CD4-positive, alpha-beta T cell treated with Interleukin-15 for 4 hours (primary cell): Measurements from ENCODE around the gene DLG2.

Experiments used
- DNase-seq: peaks from one replicate; pipeline ENCODE4 v3.0.0-alpha.2; 2020; ENCODE audit warnings: low spot score

Gene DLG2

DNA sequence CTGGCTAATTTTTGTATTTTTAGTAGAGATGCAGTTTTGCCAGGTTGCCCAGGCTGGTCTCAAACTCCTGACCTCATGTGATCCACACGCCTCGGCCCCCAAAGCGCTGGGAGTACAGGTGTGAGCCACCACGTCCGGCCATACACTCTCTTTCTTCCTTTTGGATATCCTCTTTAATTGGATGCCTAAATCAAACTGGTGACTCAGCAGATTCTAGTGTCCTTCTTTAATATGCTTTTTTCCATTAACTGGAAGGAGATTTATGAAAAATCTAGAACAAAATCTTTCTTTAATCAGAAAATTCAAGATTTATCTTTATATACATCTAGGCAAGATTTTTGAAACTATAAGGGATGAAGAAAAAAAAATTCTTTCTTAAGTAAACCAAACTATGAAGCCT lies 1371.7 kb downstream of the DLG2 start:
- DNase-seq = no peak

DNA sequence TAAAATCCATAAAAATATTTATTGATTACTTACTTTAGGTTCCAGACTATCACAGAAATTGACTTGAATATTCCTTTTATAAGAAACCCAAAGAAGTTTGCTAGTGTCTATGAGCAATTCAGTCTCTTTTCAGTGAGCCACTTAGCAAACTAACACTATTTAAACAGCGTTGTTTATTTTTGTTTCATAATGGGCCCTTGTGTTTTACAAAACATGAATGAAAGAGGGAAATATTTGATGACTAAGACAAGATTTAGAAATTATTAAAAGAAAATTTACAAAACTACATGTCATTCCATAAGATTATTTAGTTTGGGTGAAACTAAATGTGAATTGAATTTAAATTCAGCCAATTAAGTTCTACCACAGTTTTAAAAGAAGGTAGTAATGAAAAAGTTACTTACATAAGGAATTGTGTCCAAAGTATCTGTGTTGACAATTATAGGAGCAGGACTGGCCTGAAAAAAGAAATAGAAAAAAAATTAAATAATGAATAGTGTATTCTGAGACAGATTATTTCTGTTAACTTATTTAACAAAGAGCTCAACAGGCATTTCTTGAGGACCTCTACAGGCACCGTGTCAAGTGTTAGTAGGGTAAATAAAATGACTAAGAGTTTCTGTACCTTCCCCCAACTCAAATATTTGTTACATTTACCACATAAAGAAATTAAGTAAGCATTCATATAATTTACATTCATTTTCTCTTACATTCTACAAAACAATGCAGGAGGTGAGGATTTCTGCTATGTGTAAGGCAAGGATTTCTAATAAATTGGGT lies 1376.1 kb downstream of the DLG2 start:
- no peak for DNase-seq

DNA sequence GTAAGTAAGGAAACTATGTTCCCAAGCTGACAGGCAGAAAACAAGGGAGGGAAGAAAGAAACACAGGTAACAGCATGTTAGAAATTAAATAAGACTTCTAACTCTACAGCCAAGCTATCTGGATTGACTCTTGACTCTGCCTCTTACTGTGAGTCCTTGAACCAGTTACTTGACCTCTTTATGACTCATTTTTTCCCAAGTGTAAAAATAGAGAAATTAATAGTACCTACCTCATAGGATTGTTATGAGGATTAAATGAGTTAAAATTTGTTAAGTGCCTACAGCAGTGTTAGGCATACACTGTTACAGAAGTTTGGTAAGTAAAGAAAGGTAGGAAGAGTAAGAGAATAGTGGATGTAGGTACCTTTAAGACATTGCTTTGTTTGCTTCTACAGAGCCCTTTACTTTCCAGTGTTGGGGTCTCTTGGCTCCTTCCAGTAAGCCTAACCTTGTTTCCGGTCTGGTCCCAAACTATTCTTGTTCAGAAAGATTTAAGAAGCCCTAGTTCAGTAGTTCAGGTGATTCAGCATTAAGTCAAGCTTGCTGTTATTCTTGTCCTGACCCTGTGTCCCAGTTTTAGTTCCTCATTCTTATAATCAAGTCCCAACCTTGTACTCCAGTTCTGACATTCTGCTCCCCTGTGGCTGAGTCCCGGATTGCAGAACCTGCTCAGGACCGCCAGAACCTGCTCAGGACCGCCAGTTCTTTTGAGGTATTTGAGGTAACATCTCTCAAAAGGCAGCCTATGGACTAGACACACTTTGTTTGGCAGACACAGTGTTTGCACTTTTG lies 1377.6 kb downstream of the DLG2 start:
- no peak for DNase-seq

DNA sequence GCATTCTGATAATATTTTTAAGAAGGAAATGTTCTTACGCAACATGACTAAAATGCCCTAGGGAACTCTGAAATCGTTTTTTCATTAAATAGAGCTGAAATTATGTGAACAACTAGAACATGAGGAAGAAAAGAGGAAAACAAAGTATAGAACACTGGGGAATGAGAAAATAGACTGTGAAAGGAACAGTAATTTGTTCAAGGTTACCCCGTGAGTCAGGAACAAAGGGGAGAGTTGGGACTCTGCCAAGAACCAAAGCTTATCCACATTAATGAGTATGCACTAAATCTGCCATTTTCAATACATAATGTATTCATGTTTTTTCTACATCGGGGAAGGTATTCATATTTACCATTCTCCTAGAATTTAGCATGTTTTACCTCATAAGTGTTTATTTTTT lies 1379.2 kb downstream of the DLG2 start:
- no peak for DNase-seq

DNA sequence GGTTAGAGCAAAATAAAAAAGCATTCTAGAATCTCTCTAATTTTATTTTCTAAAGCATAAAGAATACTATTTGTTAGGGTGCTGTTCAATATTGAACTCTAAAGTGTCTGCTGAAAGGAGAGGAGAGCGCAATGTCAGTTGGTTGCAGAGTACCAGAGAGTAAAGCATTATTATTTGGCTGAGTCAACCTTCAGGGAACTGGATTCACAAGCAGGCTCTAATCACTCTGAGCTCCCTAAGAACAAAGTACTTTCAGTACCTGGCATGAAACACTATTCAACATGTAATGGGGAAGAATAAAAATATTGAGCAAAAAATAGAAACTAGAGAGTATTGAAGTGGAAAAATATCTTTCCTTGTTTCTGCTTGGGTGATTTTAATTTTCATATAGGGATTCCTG lies 1380.0 kb downstream of the DLG2 start:
- no peak for DNase-seq

DNA sequence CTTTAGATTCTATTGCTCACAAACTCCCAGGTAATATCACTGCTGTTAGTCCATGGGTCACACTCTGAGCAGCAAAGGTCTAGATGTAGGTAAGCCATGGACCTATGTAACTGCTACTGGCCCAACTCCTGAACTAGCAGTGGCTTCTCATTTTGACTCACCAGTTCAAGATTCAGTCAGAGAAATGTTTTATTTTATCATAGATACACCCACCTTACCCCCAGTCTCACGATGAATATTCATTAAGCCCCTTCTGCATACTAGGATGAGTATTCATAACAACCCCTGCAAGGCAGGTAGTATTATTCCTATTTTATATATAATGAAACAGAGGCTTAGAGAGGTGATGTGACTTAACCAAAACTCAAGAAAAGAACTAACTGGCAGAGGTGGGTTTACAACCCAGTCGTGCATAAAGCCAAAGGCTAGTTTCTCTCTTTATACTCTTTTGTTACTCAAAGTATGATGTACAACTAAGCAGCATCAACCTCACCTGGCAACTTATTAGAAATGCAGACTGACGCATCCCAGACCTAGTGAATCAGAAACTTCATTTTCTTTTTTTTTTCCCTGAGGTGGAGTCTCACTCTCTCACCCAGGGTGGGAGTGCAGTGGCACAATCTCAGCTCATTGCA lies 1383.4 kb downstream of the DLG2 start:
- DNase-seq = no peak

DNA sequence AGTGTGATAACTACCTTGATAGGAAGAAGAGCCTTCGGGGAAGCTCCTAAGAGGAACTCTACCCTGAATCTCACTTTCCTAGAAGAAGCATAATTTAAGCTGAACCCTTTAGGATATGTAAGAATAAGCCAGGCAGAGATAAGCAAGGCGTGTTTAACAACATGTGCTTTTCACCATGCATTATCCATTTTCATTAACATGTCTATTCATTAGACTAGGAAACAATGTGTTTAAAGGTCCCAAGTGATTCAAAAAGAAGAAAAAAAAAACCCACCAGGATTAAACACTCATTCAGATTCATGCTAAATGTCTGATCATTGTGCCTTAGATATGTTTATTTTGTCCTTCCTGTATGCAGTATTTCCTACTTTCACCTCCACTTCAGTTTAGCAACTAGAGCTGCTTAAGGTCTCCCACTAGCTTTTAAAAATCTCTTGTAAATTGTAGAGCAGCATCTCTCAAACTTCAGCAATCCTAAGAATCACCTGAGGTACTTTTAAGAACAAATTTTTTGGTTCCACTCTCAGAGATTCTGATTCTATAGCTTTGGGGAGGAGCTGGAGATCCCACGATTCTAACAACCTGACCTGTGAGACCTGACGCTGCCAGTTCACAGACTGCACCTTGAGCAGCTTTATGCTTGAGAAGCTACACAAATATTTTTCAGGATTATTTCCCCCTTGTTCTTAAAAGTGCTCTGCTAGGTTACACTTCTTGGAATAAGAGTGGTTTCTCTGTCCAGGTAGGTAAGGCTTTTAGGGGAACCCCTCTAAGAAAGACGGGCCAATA lies 1385.6 kb downstream of the DLG2 start:
- DNase-seq = no peak

DNA sequence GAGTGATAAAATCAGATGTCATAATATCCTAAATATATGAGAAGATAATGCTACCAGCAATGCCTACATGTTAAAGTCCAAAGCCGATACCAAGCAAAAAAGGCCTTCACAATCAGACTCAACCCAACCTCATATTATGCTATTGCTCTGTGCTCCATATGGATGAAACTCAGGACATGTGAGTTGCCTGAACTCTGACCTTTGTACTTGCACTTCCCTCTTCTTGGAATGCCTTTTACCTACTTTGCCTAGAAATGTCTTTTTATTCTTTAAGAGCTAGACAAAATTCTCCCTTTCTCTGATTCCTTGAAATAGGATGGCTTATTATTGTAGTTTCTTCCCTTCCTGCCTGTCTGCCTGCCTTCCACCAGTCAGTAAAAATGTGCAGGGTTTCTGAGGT lies 1386.3 kb downstream of the DLG2 start:
- no peak for DNase-seq

DNA sequence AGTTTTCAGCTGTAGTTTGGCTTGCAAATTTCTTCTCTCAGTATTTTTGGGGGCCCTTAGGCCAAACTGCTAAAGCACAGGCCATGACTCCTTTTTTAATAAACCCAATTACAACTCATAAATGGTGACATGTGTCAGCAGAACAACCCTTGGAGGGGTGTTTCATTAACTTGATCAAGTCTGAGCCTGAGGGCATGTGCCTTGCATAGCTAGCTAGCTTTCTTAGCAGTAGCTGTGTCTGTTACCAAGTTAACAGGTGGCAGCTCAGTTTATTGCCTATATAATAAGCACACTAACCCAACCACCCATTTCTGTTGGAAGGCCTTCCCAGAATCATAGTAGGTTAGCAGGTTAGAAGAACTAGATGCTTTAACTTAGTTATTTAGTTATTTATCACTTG lies 1390.7 kb downstream of the DLG2 start:
- no peak for DNase-seq

DNA sequence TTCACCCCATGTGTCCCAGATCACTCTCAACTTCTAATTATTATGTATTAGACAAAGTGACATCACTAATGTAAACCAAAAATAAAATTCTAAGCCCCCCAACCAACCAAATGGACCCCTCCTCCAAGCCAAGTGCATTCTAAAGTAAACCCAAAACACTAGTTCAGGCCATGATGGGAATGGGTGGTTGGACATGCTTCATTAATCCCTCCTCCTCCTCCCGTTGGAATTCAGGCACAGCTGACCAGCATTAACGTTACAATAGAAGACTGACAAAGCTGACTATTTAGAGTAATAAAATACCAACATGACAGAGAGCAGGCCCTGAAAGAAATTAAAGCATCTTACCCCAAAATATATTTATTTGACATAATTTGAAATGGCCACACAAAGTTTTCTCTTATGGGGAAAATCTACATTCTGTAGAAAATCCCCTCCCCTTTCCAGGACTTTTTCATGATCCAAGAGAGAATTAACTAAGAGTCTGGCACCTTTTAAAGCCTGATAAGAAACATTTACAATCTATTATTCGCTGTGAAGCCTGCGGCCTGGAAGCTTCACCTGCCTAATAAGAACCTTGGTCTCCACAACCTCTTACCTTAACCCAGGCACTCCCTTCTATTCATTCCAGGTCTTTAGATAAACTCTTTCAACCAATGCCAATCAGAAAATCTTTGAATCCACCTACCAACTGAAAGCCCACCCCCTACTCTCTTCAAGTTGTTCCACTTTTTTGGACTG lies 1392.5 kb downstream of the DLG2 start:
- DNase-seq = no peak

DNA sequence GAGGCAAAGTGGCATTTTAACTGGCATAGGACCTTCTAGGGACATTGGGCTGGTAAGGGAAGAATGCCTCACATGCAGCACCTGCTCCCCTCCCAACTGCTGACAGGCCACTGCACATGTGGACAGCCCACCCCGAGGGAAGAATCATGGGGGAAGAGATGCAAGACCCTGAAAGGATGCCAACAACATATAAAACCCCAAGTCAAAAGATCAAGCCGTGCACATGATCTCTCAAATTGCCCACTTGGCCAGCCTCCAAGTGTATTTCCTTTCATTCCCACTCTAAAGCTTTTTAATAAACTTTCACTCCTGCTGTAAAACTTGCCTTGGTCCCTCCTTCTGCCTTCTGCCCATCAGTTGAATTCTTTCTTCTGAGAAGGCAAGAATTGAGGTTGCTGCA lies 1393.1 kb downstream of the DLG2 start:
- DNase-seq = no peak

DNA sequence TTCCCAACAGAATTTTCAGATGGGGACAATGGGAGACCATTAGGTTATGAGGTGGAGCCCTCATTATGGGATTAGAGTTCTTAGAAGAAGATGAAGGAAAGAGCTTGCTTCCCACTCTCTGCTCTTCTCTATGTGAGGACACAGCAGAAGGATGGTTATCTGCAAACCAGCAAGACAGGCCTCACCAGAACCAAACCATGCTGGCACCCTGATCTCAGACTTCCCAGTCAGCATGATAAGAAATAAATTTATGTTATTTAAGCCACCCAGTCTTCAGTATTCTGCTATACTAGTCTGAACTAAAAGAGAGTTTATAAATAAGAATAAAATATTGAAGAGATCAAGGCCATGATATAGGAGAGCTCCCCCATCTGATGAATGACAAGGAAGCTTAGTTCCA lies 1394.6 kb downstream of the DLG2 start:
- DNase-seq = no peak

DNA sequence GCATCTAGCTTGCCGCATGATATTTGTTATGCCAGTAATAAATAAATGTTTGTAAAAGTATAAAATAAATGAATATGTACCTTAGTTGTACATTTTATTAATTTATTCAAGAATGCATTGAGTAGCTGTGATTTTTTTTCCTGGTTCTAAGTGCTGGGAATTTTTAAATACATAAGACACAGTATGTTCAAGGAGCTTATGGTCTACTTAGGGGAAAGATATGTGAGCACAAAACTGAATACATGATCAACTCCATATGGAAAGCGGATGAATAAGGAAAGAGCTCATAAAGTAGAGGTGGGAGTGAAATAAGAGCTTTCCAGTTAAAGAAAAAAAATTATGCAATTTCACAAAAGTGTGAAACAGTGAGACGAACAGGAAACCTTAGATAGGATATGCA lies 1396.7 kb downstream of the DLG2 start:
- DNase-seq = no peak

DNA sequence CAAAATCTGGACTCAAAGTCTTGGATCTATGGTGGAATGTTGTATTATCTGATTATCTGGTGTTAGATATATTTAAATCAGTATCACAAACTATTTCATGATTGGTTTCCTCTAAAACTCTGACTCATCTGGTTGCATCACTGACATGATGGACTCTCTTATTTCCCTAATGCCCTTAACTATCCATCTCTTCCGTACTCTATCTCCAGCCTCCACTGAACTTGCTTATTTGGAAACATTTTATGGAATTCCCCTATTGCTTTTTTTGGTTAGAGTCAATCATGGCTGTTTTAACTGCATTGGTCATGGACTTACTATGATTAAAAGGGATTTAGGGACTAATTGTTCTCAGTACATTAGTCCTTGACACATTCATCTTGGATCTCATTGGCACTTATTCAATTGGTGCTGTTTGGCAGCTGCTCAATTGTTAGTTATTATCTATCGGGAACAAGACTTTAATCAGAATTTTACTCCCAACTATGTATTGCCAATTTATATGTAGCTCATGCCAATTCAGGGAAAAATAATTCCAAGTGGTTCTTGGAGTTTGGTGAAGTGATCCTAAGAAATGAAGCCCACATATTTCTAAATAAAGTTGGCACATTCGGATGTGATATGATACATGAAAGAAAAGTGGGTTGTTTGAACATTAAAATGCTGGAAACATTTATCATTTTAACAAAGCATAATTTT lies 1399.0 kb downstream of the DLG2 start:
- no peak for DNase-seq

DNA sequence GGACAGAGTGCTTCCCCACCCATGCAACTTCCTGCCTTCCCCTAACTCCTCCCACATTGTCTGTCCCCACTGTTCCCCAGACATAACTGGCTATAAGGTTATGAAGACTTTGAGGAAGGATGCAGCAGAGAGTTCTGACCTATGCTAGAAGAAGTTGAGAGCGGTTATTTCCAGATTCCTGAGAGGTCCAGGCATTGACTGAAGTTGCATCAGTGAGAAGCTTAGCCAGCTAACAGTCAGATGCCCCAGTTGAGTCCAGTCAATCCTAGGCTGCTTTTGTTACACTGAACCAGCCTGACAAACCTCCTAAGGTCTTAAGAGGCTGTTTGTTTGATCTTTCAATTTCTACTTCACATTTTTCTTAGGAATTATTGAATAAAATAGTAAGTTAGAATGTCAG lies 1403.1 kb downstream of the DLG2 start:
- no peak for DNase-seq

DNA sequence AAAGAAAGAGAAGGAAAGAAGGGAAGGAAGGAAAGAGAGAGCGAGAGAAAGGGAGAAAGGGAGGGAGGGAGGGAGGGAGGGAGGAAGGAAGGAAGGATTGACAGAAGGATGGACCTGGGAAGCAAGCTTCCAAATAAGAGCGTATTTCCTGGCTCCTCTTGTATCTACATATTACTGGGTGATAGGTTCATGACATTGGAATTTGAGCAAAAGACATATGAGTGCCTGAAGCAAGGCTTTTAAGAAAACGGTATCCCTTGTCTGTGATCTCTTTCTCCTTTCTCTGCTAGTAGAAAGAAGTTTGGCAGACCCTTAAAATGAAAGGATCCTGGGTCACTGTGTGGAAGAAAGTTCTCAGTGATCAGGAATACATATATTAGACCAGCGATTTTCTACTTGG lies 1408.8 kb downstream of the DLG2 start:
- DNase-seq = no peak

DNA sequence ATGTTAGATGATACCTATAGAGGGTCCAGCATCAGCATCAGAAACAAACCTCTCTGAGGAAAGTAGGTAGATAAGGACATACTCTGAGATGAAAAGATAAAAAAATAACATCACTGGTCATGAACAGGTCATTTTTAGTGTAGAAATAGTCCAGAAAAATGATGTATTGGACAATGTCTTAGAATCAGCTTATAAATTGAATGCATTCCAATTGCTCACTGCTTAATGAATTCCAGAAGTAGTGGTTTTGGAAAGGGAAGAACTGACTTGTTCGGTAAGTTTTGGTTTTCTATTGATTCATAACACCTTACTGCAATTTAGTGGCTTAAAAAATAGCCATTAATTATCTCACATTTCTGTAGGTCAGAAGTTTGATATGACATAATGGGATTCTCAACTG lies 1411.5 kb downstream of the DLG2 start:
- no peak for DNase-seq

DNA sequence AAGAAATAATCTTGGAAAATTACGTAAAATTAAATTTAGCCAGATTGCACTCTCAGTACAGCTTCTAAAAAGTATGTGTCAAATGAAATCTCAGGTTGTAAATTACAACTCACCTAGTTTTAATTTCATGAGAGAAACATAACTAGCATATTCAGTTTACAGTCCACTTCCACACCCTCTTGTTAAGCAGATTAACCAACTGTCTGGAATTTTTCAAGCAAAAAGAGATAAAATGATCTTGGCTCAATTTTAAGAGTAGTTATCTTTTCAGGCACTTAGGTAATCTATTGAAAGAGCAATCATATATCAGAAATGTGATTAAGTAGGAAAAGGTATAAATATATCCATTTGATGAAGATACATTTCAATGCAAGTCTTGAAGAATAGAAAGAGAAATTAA lies 1412.6 kb downstream of the DLG2 start:
- no peak for DNase-seq

DNA sequence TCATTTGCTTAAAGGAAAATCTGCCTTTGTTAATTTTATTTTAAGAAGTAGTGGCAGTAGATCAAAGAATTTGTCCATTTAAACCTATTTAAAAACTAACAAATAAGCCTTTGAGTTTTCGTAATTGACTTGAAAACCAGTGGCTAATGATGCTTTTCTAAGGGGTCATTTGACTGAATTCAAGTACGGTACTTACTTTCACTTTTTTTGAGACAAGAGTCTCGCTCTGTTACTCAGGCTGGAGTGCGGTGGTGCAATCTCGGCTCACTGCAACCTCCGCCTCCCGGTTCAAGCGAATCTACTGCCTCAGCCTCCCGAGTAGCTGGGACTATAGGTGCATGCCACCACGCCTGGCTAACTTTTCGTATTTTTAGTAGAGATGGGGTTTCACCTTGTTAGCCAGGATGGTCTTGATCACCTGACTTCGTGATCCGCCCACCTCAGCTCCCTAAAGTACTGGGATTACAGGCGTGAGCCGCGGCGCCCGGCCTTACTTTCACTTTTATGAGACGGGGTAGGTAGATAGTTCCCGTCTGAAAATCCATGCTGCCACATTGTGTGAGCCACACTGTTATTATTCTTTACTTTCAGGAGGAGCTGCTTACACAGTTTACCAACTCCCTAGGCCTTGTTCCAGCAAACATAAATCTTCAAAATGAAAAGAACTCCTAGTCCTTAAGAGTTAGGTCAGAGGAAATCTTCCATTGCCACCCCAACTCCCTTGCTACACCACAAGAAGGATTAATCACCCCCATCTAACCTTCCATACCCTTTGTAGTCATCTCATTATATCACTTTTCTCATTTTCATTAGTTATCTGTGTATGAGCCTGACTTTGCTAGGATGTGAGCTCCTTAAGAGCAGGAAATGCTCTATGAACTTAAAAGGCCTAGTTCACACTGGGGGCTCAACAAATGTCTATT lies 1414.4 kb downstream of the DLG2 start:
- no peak for DNase-seq

DNA sequence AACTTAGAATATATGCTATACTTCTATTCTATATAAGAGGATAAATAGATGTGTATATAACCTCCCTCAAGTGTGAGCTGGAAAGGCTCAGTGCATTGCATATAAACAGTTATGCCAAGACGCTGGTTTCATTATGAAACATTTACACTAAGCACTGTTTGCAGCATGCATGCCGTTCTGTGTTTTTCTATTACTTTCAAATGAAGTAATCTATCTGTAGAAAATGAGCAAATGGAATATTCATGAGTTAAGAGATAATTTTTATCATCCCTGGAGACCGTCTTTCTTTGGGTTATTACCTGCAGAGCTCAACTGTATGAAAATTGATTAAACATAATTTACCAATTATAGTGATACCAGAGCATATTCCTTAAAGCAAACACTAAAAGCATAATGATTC lies 1415.2 kb downstream of the DLG2 start:
- no peak for DNase-seq
